ENCODE results near the gene ZNF75A.
"Not testable (repeated sequence)": the region's sequence is repeated elsewhere in the genome, so short reads cannot be mapped to it uniquely, and the experiment has no call there.

The ZNF75A gene

DNA sequence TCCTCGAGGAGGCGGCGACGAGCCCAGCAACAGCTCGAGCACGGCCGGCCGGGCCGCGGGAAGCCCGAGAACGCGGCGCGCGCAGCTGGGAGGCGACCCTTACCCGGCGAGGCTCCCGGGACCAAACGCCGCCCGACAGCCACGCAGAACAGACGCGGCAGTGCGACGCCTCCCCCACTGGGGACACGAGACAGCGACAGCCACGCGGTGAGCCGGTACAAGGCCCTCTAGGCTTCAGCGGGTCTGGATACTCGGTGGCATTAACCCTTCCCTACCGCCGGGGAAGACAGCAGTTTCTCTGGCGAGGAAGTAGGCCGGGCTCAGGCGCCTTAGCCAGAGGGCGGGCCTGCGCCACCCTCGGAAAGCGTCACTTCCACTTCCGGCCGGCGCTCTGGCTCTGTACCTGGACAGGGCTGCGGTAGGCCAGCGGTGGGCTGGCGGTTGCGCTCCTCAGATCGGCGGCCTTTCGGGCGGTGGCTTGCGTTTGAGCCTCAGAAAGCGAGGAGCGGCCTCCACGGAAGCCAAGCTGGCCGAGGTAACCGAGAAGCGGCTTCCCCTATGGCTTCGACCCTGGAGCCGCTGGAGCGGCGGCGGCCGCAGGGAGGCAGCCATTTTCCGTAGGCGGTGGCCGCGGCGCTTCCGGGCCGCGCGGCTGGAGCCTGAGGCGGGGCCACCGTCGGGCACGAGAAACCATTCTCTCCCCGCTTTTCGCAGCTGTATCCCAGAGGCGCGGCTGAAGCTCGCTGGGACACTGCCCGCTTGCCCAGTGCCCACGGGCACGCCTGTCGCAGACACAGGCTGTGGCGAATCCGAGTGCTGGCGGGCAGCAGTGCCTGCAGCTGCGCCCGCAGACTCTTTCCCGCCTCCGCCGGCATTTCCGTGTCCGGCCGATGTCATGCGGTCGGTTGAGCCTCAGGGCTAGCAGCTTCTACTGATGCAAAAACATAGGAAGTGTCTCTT, at the start of gene ZNF75A, which contains the start of gene TIGD7:
ZNF75A (plus strand) TSS at position 389 of the 960 bp plus-strand sequence. CDS start 2,932 bp downstream, outside the sequence.
TIGD7 (minus strand) TSS at position 322 of the 960 bp plus-strand sequence. CDS start 4,816 bp downstream, outside the sequence.
- DNase-seq = peak; percentile 94

DNA sequence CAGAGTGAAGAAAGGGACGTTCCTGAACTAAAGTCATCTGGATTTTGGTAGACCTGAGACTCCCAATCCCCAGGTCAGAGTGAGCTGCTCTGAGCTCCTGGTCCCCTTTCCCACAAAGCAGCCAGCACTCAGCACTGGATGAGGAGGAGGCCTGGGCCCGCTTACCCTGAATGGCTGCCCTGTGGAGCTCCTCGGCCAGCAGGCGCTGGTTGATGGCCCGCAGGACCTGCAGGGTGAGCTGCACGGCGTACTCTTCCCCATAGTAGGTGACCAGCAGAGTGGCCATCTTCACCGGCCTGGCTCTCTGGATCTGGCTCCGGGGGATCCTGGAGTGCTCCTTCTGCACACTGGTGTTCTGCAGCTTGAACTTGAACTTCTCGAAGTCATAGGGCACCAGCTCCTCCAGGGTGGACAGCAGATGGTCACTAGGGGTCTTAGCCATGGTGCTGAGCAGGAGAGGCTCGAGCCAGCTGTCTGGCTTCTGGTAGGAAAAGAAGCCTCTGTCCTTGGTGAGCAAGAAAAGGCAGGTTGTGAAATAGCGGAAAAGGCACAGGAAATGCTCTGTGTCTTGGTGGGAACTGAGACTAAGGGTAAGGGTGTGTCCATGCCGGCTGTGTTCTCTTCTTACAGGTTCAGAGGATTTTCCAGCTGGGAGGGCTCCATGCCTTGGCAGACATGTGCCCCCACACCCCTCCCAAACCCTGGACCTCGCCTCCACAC, 49.0 kb upstream of the ZNF75A start, which contains the start of gene MEFV:
MEFV (minus strand) TSS at position 488 of the 720 bp plus-strand sequence; CDS start at position 442, 46 bp downstream.
- no peak for DNase-seq

DNA sequence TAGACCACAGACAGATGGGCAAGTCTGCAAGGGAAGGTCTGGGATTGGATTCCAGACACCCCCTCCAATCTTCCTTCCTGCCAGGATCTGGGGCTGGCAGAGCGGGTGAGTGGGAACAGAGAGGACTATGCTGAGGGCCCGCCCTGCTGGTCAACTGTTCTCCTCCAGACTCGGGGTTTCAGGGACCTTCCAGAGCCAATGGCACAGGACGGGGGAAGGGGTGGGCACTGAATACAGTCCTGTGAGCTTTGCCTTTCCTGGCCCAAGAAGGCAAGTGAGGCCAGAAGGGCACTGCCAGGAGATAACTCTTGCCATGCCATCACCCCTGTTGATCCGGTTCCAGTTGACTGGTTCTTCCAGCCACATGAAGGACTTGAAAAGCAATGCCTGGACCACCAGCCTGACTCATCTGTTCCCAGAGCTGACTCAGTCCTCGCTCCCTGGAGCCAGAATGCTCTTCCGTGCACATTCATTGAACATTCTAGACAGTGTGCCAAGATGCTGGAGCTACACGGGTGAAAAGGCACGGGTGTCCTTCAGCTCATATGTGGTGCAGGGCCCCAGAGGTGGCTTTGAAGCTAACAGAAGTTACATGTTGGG, 48.3 kb upstream of the ZNF75A start:
- DNase-seq = no peak

DNA sequence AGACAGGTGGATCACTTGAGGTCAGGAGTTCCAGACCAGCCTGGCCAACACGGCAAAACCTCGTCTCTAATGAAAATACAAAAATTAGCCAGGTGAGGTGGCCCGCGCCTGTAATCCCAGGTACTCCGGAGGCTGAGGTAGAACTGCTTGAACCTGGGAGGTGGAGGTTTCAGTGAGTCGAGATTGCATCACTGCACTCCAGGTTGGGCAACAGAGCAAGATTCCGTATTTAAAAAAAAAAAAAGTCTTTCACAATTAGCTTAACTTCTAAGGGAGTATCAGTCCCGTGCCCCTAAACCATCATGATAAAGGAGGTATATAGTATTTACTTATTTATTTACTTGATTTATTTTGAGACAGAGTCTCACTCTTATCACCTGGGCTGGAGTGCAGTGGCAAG, 45.5 kb upstream of the ZNF75A start:
- DNase-seq = no peak

DNA sequence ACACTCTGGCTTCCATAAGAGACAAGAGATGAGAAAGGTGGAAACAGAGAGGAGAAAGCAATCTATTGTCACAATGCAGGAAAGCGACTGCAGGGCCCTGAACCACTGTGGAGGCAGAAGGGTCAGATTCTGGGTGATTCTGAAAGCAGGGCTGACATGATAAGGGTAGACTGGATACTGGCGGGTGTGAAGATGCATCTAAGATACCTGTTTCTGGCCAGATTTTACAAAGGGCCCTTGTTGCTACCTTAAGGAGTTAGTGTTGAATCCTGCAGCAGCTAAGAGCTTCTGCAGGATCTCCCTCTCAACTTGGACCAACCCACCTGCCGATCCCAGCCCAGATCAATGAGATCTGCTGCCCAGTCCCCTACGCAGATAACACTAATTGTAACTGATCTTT, 42.8 kb upstream of the ZNF75A start:
- no peak for DNase-seq

DNA sequence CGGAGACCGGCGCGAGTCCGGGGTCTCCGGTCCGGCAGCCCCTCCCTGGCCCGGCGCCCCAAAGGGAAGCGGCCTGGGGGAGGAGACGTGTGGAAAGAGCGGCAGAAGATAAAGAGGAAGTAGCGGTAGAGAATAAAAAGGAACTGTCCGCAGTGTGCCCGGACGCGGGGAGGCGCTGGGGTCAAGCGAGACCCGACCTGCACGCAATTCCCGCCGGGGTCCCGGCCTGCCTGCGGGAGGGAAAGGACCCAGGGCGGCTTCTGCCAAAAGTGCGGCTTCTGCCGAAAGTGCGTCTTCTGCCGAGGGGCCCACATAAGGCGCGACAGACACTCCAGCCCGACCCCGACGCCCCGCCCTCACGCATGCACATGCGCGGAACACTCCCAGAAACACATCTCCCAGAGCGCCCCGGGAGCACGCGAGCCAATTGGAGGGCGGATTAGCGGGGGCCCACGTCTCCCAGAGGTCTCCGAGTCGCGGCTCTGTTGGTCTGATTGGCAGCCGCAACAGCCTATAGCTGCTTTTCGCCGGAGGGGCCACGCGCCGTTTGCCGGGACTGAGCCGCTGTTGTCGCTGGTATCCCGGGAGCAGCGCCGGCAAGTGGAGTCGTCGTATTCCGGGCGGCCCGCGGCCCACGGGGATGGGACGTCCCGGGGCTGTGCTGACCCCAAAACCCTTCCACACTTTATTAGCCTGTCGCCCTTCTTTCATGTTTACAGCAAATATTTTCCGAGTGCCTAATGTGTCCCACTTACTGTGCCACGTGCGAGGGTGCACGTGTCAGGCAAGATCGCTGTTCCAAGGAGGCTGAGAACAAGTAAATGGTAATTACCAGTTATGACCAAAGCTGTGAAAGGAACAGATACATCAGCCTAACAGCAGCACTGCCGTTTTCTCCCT, 40.9 kb upstream of the ZNF75A start:
- peak; percentile 99 for DNase-seq

DNA sequence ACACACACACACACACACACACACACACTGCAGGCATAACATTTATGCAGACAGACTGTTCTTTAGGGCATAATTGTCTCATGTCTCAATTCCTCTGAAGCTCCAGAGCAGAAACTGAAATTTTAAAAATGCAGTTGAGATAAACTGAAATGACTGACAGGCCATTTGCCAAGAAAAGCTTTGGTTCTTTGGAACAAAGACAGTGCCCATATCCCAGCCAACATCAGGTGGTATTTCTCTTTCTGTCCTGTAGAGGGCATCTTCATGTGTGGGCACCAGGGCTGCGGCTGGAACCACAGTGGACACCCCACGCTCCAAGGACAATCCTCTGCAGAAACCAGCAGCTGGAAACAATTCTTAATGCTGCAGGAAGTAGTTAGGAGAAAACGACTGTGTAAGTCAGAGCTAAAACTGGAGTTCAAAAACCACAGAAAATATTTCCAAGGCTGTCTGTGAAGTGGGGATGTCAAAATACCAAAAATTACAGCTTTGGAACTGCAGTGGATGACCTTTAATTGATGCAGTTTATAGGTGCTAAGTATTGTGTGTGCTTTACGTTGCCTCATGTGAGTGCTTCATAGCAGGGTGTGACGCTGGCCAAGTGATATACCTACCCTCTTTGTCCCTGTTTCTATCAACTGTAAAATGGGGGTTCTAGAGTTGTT, 38.3 kb upstream of the ZNF75A start:
- DNase-seq = peak; percentile 52

DNA sequence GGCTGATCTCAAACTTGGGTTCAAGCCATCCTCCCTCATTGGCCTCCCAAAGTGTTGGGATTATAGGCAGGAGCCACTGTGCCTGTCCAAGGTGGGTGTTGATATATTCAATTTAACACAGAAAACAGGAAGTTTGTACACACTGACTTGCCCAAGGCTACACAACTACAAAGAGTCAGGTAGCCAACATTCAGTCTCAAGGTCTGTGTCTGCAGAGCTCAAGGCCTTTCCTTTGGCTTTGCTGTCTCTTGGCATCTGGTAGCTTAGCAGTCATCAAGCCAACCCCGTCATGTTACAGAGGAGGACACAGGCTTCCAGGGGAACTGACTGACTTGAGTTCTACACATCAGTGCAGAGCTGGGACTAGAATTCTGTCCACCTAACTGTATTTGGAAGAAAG, 37.0 kb upstream of the ZNF75A start:
- no peak for DNase-seq

DNA sequence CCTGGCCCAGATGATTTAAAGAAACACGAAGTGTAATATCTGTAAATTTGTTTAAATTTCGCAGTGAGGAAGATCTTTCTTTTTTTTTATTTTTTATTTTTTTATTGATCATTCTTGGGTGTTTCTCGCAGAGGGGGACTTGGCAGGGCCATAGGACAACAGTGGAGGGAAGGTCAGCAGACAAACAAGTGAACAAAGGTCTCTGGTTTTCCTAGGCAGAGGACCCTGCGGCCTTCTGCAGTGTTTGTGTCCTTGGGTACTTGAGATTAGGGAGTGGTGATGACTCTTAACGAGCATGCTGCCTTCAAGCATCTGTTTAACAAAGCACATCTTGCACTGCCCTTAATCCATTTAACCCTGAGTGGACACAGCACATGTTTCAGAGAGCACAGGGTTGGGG, 34.6 kb upstream of the ZNF75A start:
- not testable (repeated sequence) for DNase-seq

DNA sequence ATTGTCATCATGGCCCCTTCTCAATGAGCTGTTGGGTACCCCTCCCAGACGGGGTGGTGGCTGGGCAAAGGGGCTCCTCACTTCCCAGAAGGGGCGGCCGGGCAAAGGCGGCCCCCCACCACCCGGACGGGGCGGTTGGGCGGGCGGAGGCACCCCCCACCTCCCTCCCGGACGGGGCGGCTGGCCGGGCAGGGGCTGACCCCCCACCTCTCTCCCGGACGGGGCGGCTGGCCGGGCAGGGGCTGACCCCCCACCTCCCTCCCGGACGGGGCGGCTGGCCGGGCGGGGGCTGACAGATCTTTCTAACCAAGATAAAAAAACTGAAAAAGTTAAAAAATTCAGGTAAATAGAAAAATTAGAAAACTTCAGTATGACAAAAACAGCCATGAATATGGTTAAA, 34.0 kb upstream of the ZNF75A start:
- DNase-seq = not testable (repeated sequence)

DNA sequence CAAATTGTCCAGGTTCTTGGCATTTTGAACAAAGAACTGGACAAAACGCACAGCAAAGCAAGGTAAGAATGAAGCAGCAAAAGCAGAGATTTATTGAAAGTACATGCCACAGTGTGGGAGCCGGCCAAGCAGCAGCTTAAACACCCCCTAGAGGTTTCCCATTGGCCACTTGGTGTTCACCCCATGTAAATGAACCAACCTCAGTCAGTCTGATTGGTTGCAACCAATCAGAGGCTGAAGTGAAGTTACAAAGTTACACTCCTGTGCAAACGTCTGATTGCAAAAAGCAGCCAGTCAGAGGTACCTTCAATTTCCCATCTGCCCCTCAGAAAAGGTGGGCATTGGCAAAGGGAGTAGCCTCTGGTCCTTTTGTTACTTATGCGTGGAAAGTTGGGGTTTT, 30.8 kb upstream of the ZNF75A start:
- peak; percentile 67 for DNase-seq

DNA sequence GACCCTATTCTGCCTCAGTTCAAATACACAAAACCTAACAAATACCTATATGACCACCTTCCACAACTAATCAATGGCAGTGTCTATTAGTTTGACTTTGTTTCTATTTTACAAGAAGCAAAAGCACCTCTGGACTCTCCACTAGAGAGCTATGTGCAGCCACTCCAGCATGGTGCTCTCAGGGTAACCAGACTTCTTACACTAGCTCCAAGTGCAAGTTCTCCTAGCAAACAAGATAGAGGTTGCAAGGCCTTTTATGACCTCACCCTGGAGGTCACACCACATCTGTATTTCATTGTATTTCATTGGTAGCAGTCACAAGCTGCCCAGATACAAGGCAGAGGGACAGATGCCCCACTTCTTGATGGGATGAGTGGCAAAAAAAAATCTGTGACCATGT, 30.4 kb upstream of the ZNF75A start:
- DNase-seq = no peak

DNA sequence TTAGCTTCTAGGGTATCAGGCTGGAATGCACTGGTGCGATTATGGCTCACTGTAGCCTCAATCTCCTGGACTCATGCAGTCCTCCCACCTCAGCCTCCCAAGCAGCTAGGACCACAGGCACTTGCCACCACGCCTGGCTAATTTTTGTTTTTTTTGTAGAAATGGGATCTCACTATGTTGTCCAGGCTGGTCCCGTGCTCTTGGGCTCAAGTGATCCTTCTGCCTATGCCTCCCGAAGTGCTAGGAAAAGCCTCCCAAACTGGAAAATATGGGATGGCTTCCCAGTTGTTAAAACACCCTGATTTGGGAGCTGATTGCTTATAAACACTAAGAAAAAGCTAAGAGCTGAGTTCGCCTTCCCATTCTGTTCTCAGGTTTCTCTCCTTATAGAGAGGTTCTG, 28.6 kb upstream of the ZNF75A start:
- no peak for DNase-seq

DNA sequence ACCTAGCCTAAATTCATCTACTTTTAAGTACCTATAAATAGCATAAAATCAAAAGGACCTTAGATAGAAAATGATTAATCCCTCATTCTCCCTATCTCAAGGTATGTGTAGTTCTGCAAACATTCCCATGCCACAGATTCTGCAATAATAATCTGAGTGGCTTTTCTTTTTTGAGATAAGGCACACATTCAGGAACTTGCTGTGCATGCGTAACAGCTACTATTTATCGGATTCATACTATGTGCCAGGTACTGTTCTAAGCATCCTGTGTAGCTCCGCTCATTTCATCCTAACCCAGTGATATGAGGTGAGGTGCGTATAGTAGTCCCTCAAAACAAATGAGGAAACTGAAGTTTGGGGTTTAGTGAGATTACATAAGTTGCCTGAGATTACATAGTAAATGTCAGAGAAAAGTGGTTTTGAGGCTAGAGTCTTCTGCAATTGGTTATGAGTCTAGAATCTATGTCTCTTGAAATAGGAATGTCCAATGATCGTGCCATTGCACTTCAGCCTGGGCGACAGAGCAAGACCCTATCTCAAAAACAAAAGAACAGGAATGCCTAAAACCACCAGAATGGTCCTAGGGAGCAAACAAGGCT, 24.0 kb upstream of the ZNF75A start:
- DNase-seq = no peak

DNA sequence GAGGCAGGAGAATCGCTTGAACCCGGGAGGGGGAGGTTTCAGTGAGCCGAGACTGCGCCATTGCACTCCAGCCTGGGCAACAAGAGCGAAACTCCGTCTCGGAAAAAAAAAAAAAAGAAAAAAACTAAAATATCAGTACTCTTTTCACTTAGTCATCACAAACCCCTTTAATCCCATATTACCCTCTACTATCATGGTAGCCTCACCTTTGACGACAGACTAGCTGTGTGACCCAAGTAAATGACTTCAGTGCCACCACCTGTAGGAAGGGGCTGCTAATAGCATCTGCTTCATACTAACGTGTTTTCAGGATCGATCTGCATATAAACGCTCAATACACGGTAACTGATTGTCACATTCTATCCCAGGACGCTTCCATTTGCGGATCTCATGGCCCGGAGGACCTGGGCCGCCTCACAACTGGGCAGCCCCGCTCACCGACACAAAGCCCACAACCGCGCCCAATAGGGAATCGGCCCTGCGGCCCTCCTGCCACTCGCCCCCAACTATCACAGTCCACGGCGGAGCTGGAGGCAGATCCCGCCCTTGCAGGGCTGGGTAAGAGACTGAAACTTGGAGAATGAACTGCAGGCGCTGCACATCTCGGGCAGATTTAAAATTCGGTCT, 23.1 kb upstream of the ZNF75A start:
- peak; percentile 87 for DNase-seq

DNA sequence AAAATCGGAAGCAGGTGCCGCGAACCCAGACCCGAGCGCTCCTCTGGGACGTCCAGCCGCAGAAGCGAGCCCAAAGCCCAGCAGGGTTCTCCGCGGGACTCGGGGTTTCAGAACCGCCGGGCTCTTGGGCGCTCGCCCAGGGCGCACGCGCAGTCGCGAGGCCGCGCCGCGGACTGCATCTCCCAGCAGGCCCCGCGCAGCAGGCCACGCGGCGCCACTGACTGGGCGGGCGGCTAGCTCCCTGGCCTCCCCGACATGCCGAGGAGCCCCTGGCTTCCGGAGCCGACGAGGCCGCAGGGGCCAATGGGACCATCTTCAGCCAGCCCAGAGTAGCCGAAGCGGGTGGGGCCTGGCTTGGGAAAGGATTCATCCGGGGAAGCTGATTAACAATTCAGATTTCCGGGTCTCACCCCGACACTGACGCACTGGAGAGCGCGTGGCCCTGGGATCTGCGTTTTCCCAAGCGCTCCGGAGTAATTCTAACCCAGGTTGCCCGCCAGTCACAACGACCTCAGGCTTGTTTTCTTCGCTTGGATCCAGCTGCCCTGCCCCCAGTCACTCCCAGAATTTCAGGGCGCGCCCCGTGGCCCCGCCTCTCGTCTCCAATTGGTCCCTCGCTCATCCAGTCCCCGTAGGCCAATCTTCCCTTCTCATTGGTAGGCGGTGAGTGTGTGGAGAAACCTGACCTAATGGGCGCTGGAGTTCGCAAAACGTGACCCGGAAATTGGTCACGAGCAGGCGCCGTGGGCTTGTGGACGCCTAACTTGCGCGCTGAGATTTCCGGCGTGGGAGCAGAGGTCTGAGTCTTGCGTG, 22.4 kb upstream of the ZNF75A start, which contains the start of gene ZNF263:
ZNF263 (plus strand) TSS at position 762 of the 813 bp plus-strand sequence. CDS start 328 bp downstream, outside the sequence.
- DNase-seq = peak; percentile 98

DNA sequence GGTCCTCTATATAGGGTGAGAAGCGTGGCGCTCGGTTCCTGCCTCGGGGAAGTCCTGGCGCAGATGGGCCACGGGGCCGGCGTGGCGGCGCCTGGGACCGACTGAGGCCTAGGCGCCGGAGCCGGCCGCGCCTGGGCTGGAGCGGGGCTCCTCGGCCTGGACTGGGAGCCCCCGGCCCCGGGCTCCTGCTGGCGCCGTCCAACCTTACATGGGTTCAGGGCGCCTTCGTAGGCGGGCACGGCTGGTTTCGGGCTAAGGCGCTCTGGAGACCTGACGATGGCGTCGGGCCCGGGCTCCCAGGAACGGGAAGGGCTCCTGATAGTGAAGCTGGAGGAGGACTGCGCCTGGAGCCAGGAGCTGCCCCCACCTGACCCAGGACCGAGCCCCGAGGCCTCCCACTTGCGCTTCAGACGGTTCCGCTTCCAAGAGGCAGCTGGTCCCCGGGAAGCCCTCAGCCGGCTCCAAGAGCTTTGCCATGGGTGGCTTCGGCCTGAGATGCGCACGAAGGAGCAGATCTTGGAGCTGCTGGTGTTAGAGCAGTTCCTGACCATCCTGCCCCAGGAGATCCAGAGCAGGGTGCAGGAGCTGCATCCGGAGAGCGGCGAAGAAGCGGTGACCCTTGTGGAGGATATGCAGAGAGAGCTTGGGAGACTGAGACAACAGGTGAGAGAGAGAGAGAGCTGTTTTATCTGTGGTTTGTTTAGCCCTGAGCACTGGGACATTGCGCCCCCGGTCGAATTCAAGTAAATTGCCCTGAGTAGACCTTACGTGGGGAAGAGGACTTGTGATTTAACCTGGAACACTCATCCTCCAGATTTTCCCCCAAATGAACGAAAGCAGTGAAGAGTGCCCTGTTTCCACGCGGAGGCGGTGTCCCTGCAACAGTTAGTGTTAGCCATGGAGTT, 21.5 kb upstream of the ZNF75A start:
- DNase-seq = no peak

DNA sequence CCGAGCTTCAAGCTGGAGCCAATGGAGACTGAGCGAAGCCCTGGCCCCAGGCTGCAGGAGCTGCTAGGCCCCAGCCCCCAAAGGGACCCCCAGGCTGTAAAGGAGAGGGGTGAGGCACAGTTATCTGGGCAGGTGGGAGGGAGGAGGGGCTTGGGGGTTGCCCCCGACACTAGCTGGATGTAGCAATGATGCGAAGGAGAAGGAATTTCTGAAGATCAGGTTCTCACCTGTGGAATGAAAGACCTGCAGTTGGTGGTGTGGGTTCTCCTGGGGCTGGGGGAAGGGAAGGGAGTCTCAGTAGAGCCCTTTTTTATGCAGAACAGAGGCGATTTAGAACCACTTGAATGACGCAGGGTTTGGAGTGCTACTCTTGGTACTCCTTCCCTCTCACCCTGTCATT, 20.2 kb upstream of the ZNF75A start:
- no peak for DNase-seq
